Epithelial cell of proximal tubule (primary cell): ENCODE results near the gene ART4. TPM values are rescaled to one million over a fixed set of nuclear protein-coding genes. Genes with fewer than 3 reads are reported as not detected.

Experiments used
- DNase-seq: peaks from one replicate; pipeline ENCODE4 v3.0.0-alpha.2; 2011; ENCODE audit warnings: low read depth
- H3K4me3 ChIP-seq: 2 replicates; pipeline ENCODE4 v1.5.1; 2011; ENCODE audit warnings: low read depth, mild to moderate bottlenecking, low read length
- total RNA-seq: library from RNA; depleted of rRNA; stranded (reverse); fragments of >200 nt; gene quantifications from 2 replicates; pipeline ENCODE4 v1.2.3, GENCODE V29; 2015
- TF ChIP-seq, protein P1 (sequence below): conservative IDR thresholded peaks from 2 replicates; pipeline ENCODE4 v1.5.1; 2012; ENCODE audit warnings: low read depth, mild to moderate bottlenecking, low read length

Gene ART4
- total RNA-seq, 1 donor from 2014 or later = not detected

GRCh38 chr12:14883686-14884085, 40.4 kb upstream of the ART4 start:
- TF ChIP-seq, protein P1, sequence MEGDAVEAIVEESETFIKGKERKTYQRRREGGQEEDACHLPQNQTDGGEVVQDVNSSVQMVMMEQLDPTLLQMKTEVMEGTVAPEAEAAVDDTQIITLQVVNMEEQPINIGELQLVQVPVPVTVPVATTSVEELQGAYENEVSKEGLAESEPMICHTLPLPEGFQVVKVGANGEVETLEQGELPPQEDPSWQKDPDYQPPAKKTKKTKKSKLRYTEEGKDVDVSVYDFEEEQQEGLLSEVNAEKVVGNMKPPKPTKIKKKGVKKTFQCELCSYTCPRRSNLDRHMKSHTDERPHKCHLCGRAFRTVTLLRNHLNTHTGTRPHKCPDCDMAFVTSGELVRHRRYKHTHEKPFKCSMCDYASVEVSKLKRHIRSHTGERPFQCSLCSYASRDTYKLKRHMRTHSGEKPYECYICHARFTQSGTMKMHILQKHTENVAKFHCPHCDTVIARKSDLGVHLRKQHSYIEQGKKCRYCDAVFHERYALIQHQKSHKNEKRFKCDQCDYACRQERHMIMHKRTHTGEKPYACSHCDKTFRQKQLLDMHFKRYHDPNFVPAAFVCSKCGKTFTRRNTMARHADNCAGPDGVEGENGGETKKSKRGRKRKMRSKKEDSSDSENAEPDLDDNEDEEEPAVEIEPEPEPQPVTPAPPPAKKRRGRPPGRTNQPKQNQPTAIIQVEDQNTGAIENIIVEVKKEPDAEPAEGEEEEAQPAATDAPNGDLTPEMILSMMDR = no peak
- no peak overlapping the region for H3K4me3 ChIP-seq
- no peak for DNase-seq

- TF ChIP-seq, protein P1 = no peak
Measured at GRCh38 chr12:14880890-14881453, 37.6 kb upstream of the ART4 start.

GRCh38 chr12:14879222-14879933, 36.1 kb upstream of the ART4 start:
- no peak overlapping the region for H3K4me3 ChIP-seq
- TF ChIP-seq, protein P1 = no peak
- DNase-seq = no peak

More at GRCh38 chr12:14880890-14881453, 37.6 kb upstream of the ART4 start:
- no peak for DNase-seq
- no peak overlapping the region for H3K4me3 ChIP-seq

DNA sequence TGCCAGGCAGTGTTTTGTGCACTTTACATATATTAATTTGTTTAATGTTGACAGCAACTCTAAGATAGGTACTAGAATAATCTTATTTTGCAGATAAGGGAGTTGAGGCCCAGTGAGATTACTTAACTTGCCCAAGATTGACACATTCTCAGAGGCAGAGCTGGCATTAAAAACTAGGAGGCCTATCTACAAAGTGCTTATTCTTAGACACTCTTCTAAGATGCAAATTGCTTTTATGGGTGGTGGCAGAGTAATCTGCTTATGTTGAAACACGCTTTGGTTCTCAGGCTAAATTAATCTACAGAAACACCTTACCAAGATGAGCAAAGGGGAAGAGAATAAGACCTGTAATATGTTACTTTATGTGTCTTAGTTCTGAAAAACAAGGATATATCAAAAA, 35.2 kb upstream of the ART4 start:
- no peak for DNase-seq
- no peak overlapping the region for H3K4me3 ChIP-seq
- TF ChIP-seq, protein P1 = no peak

DNA sequence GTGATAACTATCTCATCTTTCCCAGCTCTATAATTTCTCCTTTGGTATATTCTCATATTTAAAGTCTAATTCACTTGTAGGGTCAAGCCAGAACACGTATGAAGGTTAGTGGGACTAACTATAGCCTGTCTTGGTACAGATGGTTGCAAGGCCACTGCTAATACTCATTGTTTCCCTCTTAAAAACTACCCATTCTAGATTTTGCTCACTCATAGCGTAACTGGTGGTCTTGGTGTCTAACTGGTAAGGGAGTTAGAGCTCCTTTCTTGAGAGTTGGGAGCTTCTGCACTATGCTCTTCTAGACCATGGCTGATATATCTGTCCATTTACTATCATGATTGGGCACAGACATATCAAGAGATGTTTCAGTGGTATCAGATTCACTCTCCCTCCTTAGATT, 33.5 kb upstream of the ART4 start:
- H3K4me3 ChIP-seq = no peak overlapping the region
- TF ChIP-seq, protein P1 = no peak
- no peak for DNase-seq

DNA sequence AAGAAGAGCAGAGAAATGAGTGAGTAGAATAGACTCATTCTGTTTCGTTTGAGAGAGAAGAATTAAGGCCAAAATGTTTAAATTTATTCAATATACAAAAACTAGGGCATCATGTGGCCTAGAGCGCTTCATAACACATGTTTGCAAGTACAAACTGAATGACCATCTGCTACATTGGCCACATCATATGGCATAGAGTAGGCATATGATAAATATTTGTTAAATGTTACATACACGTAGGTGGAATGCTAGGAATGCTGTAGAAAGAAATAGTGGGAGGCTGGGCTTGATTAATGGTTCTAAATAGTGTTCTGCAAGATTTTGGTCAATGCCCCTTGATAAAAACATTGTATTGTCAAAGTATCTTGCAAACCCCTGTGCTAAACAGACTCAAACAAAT, 31.6 kb upstream of the ART4 start:
- TF ChIP-seq, protein P1 = no peak
- H3K4me3 ChIP-seq = no peak overlapping the region
- DNase-seq = no peak
